A549 treated with CpdA at 1 μM for 4 hours (cell line): ENCODE results near the gene TRIM54. TPM values are rescaled to one million over a fixed set of nuclear protein-coding genes. Genes with fewer than 3 reads are reported as not detected.

ENCODE experiments used
- total RNA-seq: library from RNA; stranded (reverse); fragments of 200-300 nt; extraction: Qiagen RNA extraction; gene quantifications from 5 replicates; pipeline ENCODE4 v1.2.3, GENCODE V29; 2022; ENCODE audit warnings: low read depth

The TRIM54 gene
- total RNA-seq = 0.34 to 0.73 TPM (median 0.48 TPM) in 5 replicates

GRCh38 chr2:27281855-27282559, at the start of gene TRIM54:
Gene TRIM54, plus strand, starts transcription at chr2:27282429. Its CDS starts 303 bp downstream, at chr2:27282732.

DNA sequence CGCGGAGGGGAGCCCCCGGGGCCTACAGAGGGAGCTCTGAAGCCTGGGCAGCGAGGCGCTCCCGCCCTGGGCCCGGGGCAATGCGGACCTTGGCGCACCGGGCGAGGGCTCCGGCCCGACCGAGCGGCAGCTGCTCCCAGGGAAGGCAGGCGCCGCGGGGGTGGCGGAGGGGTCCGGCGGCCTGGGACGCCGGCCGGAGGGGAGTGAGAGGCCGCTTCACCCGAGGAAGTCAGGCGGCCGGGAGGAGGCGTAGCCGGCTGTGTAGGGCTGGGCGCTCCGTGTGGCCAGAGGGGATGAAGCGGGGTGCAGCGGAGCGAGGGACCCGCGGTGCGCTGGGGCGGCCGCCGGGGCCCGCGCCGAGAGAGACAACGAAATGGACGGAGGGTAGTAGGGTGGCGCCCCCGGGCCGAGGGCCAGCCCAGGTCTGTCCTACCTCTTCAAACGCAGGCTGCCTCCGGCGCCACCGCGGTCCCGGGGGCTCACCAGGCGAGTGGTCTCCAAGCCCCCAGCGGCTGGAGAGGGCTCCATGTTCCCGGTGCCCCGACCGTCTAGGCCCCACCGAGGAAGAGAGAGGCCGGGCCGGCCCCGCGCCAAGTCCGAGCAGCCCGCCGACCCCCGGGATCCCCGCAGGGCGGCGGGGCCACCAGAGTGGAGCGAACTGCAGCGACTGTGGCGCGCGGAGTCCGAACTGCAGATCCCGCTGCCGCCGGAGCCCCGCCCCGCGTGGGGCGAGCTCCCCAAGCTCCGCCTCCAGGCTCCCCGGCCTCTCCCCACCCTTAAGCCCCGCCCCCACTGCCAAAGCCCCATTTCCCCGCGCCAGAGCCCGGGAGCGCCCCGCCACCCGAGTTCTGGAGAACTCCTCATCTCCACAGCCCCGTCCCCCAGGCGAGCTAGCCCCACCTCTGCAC, 19.6 kb upstream of the TRIM54 start, which contains the start of gene SLC30A3:
Gene SLC30A3 (minus strand): TSS at position 669 of the 908 bp plus-strand sequence. CDS start 141 bp downstream, at position 528.

DNA sequence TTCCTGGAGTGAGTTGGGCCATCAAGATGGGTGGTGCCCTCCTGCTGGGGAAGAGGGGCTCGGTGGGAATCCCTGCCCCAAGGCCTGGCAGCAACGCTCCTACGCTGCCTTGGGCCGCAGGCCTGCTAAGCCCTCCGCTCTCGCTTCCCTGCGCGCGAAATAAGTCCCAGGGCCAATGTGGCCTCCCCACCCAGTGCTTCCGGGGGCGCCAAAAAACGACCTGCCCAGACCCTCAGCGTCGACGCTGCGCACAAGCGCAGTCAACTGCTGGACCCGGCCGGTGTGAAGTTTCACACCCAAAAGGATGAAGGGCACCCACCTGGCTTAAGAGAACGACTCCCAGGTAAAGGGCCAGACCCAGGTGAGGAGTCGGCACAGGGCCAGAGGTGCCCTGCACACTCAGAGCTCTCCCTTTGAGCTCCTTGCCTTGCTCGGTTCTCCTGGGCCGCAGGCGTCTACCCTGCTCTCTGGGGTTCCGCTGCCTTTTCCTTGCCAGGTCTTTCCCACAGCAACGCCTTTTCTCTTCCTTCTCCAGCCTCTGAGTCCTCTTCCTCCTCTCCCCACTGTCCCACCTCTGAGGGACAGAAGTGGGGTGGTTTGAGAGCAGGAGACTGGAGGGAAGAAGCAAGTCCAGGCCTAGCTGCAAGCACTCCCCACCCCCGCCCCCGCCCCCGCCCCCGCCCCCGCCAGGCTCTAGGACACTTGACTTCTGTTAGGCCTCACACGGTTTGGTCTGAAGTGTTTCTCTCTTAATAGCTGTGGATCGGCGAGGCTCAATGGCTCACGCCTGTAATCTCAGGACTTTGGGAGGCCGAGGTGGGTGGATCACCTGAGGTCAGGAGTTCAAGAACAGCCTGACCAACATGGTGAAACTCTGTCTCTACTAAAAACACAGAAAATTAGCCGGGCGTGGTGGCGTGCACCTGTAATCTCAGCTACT, 6.7 kb upstream of the TRIM54 start, which contains the start of gene DNAJC5G:
Gene DNAJC5G (plus strand): TSS at position 223 of the 940 bp plus-strand sequence. CDS start 1,296 bp downstream, outside the sequence.

DNA sequence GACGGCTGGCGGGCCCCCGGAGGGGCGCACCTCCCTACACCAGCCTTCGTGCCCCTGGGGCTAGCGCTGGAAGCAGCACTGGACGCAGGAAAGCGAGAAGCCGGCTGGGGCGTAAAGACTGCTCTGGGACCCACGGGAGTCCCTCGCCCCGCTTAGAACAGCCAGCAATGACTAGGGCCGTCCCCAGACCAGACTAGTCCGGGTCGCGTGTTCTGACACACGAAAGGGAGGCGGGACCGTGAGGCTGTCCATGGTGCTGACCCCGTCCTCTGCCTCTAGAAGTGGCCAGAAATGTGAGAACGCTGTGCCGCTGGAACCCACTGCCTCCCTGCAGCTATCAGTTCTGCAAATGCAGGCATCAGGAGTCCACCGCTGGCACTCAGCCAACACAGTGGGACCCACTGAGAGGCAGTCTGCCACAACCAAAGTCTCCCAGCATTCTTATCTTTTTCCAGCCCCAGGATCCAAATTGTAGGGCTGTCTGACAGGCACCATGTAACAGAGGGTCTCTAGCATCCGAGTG, 26.2 kb downstream of the TRIM54 start, which contains the start of gene UCN:
Gene UCN (minus strand): TSS at position 87 of the 523 bp plus-strand sequence. CDS start 550 bp downstream, outside the sequence.

DNA sequence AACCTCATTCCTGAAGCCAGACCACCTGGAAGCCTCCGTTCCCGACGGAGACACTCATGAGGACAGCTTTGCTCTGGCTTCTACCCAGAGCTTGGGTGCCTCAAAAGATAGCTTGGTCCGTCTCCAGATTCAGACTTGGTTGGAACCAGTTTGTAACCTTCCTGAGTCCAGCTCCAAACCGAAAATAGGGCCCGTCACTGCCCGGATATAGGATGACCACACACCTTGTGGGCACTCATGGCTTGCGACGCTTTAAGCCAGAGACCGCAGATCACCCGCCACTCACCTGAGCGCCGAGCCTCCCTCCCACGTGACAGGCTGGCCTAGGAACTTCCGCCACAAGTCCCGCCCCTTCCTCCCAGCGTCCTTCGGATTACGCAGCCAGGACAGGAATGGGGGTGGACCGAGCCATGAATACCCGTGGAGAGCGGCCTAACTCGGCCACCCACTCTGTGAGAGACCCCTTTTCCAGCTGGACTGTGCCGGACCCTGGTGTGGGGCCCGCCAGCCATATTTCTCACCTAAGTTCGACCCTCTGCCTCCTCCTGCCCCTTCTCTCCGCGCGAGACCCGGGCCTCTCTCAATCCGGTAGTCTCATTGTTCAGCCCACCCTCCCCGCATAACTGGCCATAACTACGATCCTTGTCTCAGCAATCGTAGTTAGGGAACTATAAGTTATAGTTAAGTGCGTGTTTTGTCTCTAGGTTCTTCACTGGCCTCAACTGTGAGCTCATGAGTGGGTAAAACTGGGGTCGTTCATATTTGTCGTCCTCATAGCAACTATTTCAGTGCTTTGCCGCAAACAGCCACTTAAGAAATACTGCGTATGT, 40.8 kb downstream of the TRIM54 start, which contains the start of gene MPV17:
Gene MPV17 (minus strand): TSS at position 332 of the 830 bp plus-strand sequence. CDS start 580 bp downstream, outside the sequence.

DNA sequence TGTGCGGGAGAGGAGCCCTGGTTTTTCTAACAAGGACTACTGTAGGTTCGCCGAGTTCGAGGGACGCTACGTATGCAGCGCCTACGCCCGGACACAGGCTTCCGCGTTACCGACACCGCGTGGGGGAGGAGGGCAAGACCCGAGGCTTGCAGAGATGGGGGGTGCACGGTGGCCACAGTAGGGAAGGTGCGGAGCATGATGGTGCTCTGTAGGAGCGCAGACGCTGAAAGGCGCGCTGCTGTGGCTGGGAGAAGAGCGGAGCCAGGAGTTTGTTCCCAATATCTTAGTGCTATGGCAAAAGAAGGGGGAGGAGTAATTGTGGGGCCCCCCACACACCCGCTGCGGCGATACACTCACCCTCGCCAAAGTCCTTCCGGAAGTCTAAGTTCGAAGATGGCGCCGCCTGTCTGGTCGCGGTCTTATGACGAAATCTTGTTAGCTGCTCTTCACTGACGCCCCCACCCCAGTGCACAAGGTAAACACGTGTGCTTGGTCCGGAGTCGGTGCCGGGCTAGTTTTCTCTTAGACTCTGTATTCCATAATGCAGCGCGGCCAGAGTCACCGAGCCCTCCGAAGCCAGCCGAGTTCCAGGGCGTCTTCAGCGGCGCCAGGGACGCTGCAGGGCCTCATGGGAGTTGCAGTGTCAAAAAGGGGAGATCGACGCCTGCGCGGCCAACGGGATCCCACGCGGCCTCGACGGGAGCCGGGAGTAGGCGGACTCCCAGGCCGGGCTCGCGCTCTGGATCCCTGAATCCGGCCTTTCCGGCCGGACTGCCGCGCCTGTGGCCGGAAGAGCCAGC, 74.4 kb downstream of the TRIM54 start, which contains the start of gene GTF3C2:
Gene GTF3C2 (minus strand): TSS at position 383 of the 800 bp plus-strand sequence. CDS start 13,210 bp downstream, outside the sequence.

Other genes starting within 250 kb of the TRIM54 start
- gene TMEM214, start 249.5 kb upstream of the TRIM54 start, total RNA-seq = 57.6 to 76.4 TPM (median 69.9 TPM) in 5 replicates
- 28.8 to 33.5 TPM (median 30.2 TPM) in 5 replicates for gene AGBL5, start 230.8 kb upstream of the TRIM54 start, total RNA-seq
- gene OST4, start 210.8 kb upstream of the TRIM54 start, total RNA-seq = 545 to 581 TPM (median 554 TPM) in 5 replicates
- 0.32 to 0.62 TPM (median 0.41 TPM) in 5 replicates for gene EMILIN1, start 203.8 kb upstream of the TRIM54 start, total RNA-seq
- gene KHK, start 195.7 kb upstream of the TRIM54 start, total RNA-seq = 8.7 to 12.4 TPM (median 8.8 TPM) in 5 replicates
- 6.1 to 8.7 TPM (median 7.4 TPM) in 5 replicates for gene CGREF1, start 163.3 kb upstream of the TRIM54 start, total RNA-seq
- gene ABHD1, start 158.6 kb upstream of the TRIM54 start, total RNA-seq = 0.63 to 2.3 TPM (median 1.9 TPM) in 5 replicates
- 49.1 to 75.6 TPM (median 69.1 TPM) in 5 replicates for gene PREB, start 147.8 kb upstream of the TRIM54 start, total RNA-seq
- gene PRR30, start 143.0 kb upstream of the TRIM54 start, total RNA-seq = not detected in 5 replicates
- not detected in 5 replicates for gene TCF23, start 133.4 kb upstream of the TRIM54 start, total RNA-seq
- 194 to 223 TPM (median 212 TPM) in 5 replicates for gene ATRAID, start 70.4 kb upstream of the TRIM54 start, total RNA-seq
- 68.5 to 80.1 TPM (median 72.2 TPM) in 5 replicates for gene SLC5A6, start 70.2 kb upstream of the TRIM54 start, total RNA-seq
- 54.8 to 73.0 TPM (median 66.8 TPM) in 5 replicates for gene CAD, start 65.1 kb upstream of the TRIM54 start, total RNA-seq
- gene SLC30A3, start 19.4 kb upstream of the TRIM54 start, total RNA-seq = 2.6 to 3.8 TPM (median 3.4 TPM) in 5 replicates
- not detected in 5 replicates for gene DNAJC5G, start 7.0 kb upstream of the TRIM54 start, total RNA-seq
- 0.96 to 2.3 TPM (median 1.5 TPM) in 5 replicates for gene UCN, start 26.0 kb downstream of the TRIM54 start, total RNA-seq
- gene MPV17, start 40.7 kb downstream of the TRIM54 start, total RNA-seq = 74.7 to 95.4 TPM (median 90.5 TPM) in 5 replicates
- 63.5 to 66.8 TPM (median 65.7 TPM) in 5 replicates for gene GTF3C2, start 74.3 kb downstream of the TRIM54 start, total RNA-seq
- 56.2 to 66.4 TPM (median 65.0 TPM) in 5 replicates for gene EIF2B4, start 87.9 kb downstream of the TRIM54 start, total RNA-seq
- gene SNX17, start 88.2 kb downstream of the TRIM54 start, total RNA-seq = 131 to 146 TPM (median 141 TPM) in 5 replicates
- 8.9 to 15.6 TPM (median 14.8 TPM) in 5 replicates for gene ZNF513, start 98.3 kb downstream of the TRIM54 start, total RNA-seq
- gene PPM1G, start 127.2 kb downstream of the TRIM54 start, total RNA-seq = 165 to 183 TPM (median 172 TPM) in 5 replicates
- 130 to 142 TPM (median 141 TPM) in 5 replicates for gene NRBP1, start 146.2 kb downstream of the TRIM54 start, total RNA-seq
- 0.37 to 1.5 TPM (median 0.70 TPM) in 5 replicates for gene KRTCAP3, start 160.0 kb downstream of the TRIM54 start, total RNA-seq
- 9.8 to 12.3 TPM (median 10.6 TPM) in 5 replicates for gene IFT172, start 207.3 kb downstream of the TRIM54 start, total RNA-seq
- 3.3 to 4.6 TPM (median 4.0 TPM) in 5 replicates for gene FNDC4, start 212.8 kb downstream of the TRIM54 start, total RNA-seq
- 0.15 to 0.91 TPM (median 0.33 TPM) in 5 replicates for gene GCKR, start 214.4 kb downstream of the TRIM54 start, total RNA-seq